H1 (cell line): ENCODE results near the gene BTN2A1. TPM values are rescaled to one million over a fixed set of nuclear protein-coding genes. Genes with fewer than 3 reads are reported as not detected.

Experiments
- CTCF ChIA-PET: fragments of 300-600 bp; sonication (Branson Sonifier 250); formaldehyde crosslinking; loops from one replicate; lab custom pipeline; 2021; ENCODE audit not compliant: partially characterized antibody; lab: Charles Lee
- POLR2A ChIA-PET: fragments of 300-600 bp; sonication (Branson Sonifier 250); formaldehyde crosslinking; loops from one replicate; lab custom pipeline; 2021; ENCODE audit warnings: inconsistent platforms; ENCODE audit not compliant: partially characterized antibody; lab: Charles Lee
- DNase-seq, 2 experiments: peaks; one replicate each; pipeline versions ENCODE4 v3.0.0 to v3.0.0-alpha.2; 2010 to 2022; ENCODE audit warnings: low spot score in 2 of 2, low read depth in 1 of 2, mixed read lengths in 1 of 2
- FAIRE-seq: peaks from 2 replicates; lab custom pipeline; 2011; peaks lifted over from hg19 to GRCh38; lab: Jason Lieb, UNC
- H2AFZ ChIP-seq: 2 replicates; pipeline ENCODE4 v1.8.1; 2012; ENCODE audit warnings: low read length, inconsistent platforms
- H2AK5ac ChIP-seq: 2 replicates; pipeline ENCODE4 v1.6.1; 2013; ENCODE audit warnings: low read depth, low read length
- H2BK120ac ChIP-seq: replicated peaks from 2 replicates; pipeline ENCODE3; 2013; ENCODE audit warnings: low read depth, low read length, inconsistent platforms
- H2BK12ac ChIP-seq: 2 replicates; pipeline ENCODE4 v1.6.1; 2013; ENCODE audit warnings: low read depth, low read length
- H2BK15ac ChIP-seq: 2 replicates; pipeline ENCODE4 v1.6.1; 2013; ENCODE audit warnings: low read length
- H2BK20ac ChIP-seq: 2 replicates; pipeline ENCODE4 v1.6.1; 2013; ENCODE audit warnings: low read length
- H2BK5ac ChIP-seq: 2 replicates; pipeline ENCODE4 v1.6.1; 2013; ENCODE audit warnings: low read depth, low read length
- H3K14ac ChIP-seq: 2 replicates; pipeline ENCODE4 v1.6.1; 2013; ENCODE audit warnings: inconsistent platforms; ENCODE audit not compliant: insufficient read length
- H3K18ac ChIP-seq: 2 replicates; pipeline ENCODE4 v1.6.1; 2013; ENCODE audit warnings: low read length; ENCODE audit errors: extremely low read depth
- H3K23ac ChIP-seq: 2 replicates; pipeline ENCODE4 v1.6.1; 2013; ENCODE audit warnings: inconsistent platforms; ENCODE audit not compliant: insufficient read length
- H3K23me2 ChIP-seq: 2 replicates; pipeline ENCODE4 v1.6.1; 2013; ENCODE audit warnings: low read depth, low read length
- H3K27ac ChIP-seq: 2 replicates; pipeline ENCODE4 v1.6.1; 2011; ENCODE audit warnings: low read depth, low read length, inconsistent platforms
- H3K27me3 ChIP-seq, 4 experiments: replicated peaks in 1 of 4; 1 replicate in 1 of 4; 2 replicates in 3 of 4; pipeline versions ENCODE4 v1.6.1 to v1.8.1; 2011 to 2013; ENCODE audit warnings: low read length in 3 of 4, mild to moderate bottlenecking in 3 of 4, inconsistent platforms in 2 of 4, mixed read lengths in 2 of 4, moderate library complexity in 1 of 4; ENCODE audit not compliant: control insufficient read depth in 3 of 4, insufficient read depth in 3 of 4; ENCODE audit errors: extremely low read depth in 1 of 4
- H3K36me3 ChIP-seq, 4 experiments: 2 replicates each; pipeline versions ENCODE4 v1.6.1 to v1.8.1; 2011 to 2013; ENCODE audit warnings: mild to moderate bottlenecking in 4 of 4, low read length in 3 of 4, moderate library complexity in 2 of 4, control low read depth in 1 of 4, inconsistent platforms in 1 of 4; ENCODE audit not compliant: insufficient read depth in 4 of 4, control insufficient read depth in 2 of 4
- H3K4ac ChIP-seq: replicated peaks from 2 replicates; pipeline ENCODE3; 2013; ENCODE audit warnings: low read length, low read depth, mixed read lengths, inconsistent platforms; ENCODE audit not compliant: insufficient read length
- H3K4me1 ChIP-seq, 4 experiments: replicated peaks in 1 of 4; 1 replicate in 1 of 4; 2 replicates in 3 of 4; pipeline versions ENCODE4 v1.6.1 to v1.8.1; 2011 to 2013; ENCODE audit warnings: low read length in 3 of 4, inconsistent platforms in 2 of 4, mixed read lengths in 1 of 4; ENCODE audit not compliant: insufficient read depth in 4 of 4, control insufficient read depth in 3 of 4
- H3K4me2 ChIP-seq, 2 experiments: 2 replicates each; pipeline versions ENCODE4 v1.6.1 to v1.8.1; 2011 to 2013; ENCODE audit warnings: low read depth in 2 of 2, low read length in 2 of 2, control low read depth in 1 of 2, inconsistent platforms in 1 of 2, mild to moderate bottlenecking in 1 of 2; ENCODE audit not compliant: insufficient read depth in 1 of 2
- H3K4me3 ChIP-seq, 4 experiments: fragments of 200-600, 300-600 bp in 1 of 4; sonication (generic), shearing (Covaris generic), sonication (Bioruptor Twin) in 1 of 4; 2 replicates each; pipeline versions ENCODE4 v1.5.1 to v1.8.1; 2011 to 2016; ENCODE audit warnings: low read length in 4 of 4, low read depth in 3 of 4, control low read depth in 2 of 4, inconsistent platforms in 2 of 4, mild to moderate bottlenecking in 2 of 4, mixed read lengths in 1 of 4, moderate library complexity in 1 of 4; ENCODE audit not compliant: insufficient read depth in 2 of 4; ENCODE audit errors: extremely low read depth in 1 of 4
- H3K56ac ChIP-seq: replicated peaks from 2 replicates; pipeline ENCODE3; 2013; ENCODE audit warnings: low read depth, mild to moderate bottlenecking, mixed read lengths, low read length, inconsistent platforms; ENCODE audit not compliant: insufficient read length
- H3K79me1 ChIP-seq: 2 replicates; pipeline ENCODE4 v1.6.1; 2013; ENCODE audit warnings: low read depth, low read length, control low read depth
- H3K79me2 ChIP-seq, 2 experiments: 2 replicates each; pipeline versions ENCODE4 v1.6.1 to v1.8.1; 2012 to 2013; ENCODE audit warnings: low read length in 2 of 2, mild to moderate bottlenecking in 2 of 2, inconsistent platforms in 1 of 2; ENCODE audit not compliant: insufficient read depth in 2 of 2, control insufficient read depth in 1 of 2
- H3K9ac ChIP-seq, 4 experiments: replicated peaks in 1 of 4; 1 replicate in 1 of 4; 2 replicates in 3 of 4; pipeline versions ENCODE4 v1.6.1 to v1.8.1; 2011 to 2013; ENCODE audit warnings: low read depth in 3 of 4, low read length in 3 of 4, control low read depth in 2 of 4, mild to moderate bottlenecking in 2 of 4, moderate library complexity in 2 of 4, inconsistent platforms in 1 of 4; ENCODE audit errors: extremely low read depth in 1 of 4
- H3K9me3 ChIP-seq, 2 experiments: 2 replicates each; pipeline versions ENCODE4 v1.6.1 to v1.8.1; 2012 to 2013; ENCODE audit warnings: mild to moderate bottlenecking in 2 of 2, moderate library complexity in 2 of 2, control low read depth in 1 of 2, inconsistent platforms in 1 of 2, low read depth in 1 of 2, low read length in 1 of 2, mixed read lengths in 1 of 2; ENCODE audit not compliant: insufficient read depth in 2 of 2
- H4K20me1 ChIP-seq, 2 experiments: replicated peaks in 1 of 2; 2 replicates each; pipeline versions ENCODE3 to v1.8.1; 2011 to 2013; ENCODE audit warnings: inconsistent platforms in 2 of 2, low read length in 2 of 2, mild to moderate bottlenecking in 1 of 2; ENCODE audit not compliant: insufficient read depth in 2 of 2, control insufficient read depth in 1 of 2
- H4K5ac ChIP-seq: 2 replicates; pipeline ENCODE4 v1.6.1; 2013; ENCODE audit warnings: low read length, low read depth, mixed read lengths, inconsistent platforms; ENCODE audit not compliant: insufficient read length
- H4K8ac ChIP-seq: 2 replicates; pipeline ENCODE4 v1.8.0; 2013; ENCODE audit warnings: mild to moderate bottlenecking, moderate library complexity, low read length, inconsistent platforms; ENCODE audit not compliant: insufficient read depth; ENCODE audit errors: extremely low read depth
- H4K91ac ChIP-seq: replicated peaks from 2 replicates; pipeline ENCODE3; 2013; ENCODE audit warnings: low read length, mixed read lengths, inconsistent platforms; ENCODE audit not compliant: insufficient read length
- BACH1 ChIP-seq: IDR thresholded peaks from 2 replicates; pipeline ENCODE4 v1.6.1; 2012; ENCODE audit warnings: low read length, improper control_type of control experiment
- BCL11A ChIP-seq, 2 experiments: IDR thresholded peaks; one replicate each; pipeline ENCODE4 v1.6.1; 2011; ENCODE audit warnings: low read depth in 2 of 2, low read length in 2 of 2, mild to moderate bottlenecking in 2 of 2
- CTBP2 ChIP-seq: IDR thresholded peaks from 2 replicates; pipeline ENCODE4 v1.7.0; 2011; ENCODE audit warnings: borderline replicate concordance, mild to moderate bottlenecking, moderate library complexity, mixed read lengths, low read length; ENCODE audit not compliant: insufficient read depth, insufficient read length
- FOSL1 ChIP-seq: IDR thresholded peaks from 2 replicates; pipeline ENCODE4 v1.6.1; 2011; ENCODE audit warnings: mild to moderate bottlenecking, low read depth, low read length, moderate library complexity; ENCODE audit not compliant: insufficient read depth
- GABPA ChIP-seq: IDR thresholded peaks from 2 replicates; pipeline ENCODE4 v1.6.1; 2011; ENCODE audit warnings: mild to moderate bottlenecking, low read length, moderate library complexity, borderline replicate concordance; ENCODE audit not compliant: insufficient read depth
- HDAC2 ChIP-seq, 2 experiments: fragments of 300-600 bp in 1 of 2; sonication (generic) in 1 of 2; IDR thresholded peaks; 2 replicates each; pipeline ENCODE4 v1.6.1; 2011 to 2012; ENCODE audit warnings: low read depth in 2 of 2, low read length in 2 of 2, mild to moderate bottlenecking in 2 of 2, moderate library complexity in 2 of 2, borderline replicate concordance in 1 of 2, inconsistent platforms in 1 of 2
- MAFK ChIP-seq: IDR thresholded peaks from 2 replicates; pipeline ENCODE4 v1.6.1; 2012; ENCODE audit warnings: low read depth, mild to moderate bottlenecking, improper control_type of control experiment, low read length
- POLR2A ChIP-seq, 2 experiments: IDR thresholded peaks; 1 replicate in 1 of 2; 2 replicates in 1 of 2; pipeline ENCODE4 v1.6.1; 2011; ENCODE audit warnings: low read depth in 2 of 2, low read length in 2 of 2, mild to moderate bottlenecking in 2 of 2; ENCODE audit errors: control extremely low read depth in 1 of 2
- POLR2AphosphoS5 ChIP-seq: IDR thresholded peaks from 2 replicates; pipeline ENCODE4 v1.6.1; 2011; ENCODE audit warnings: low read depth, low read length
- RBBP5 ChIP-seq: IDR thresholded peaks from 2 replicates; pipeline ENCODE4 v1.7.1; 2012; ENCODE audit warnings: low read depth, mild to moderate bottlenecking, inconsistent platforms, low read length, moderate library complexity, borderline replicate concordance
- RFX5 ChIP-seq: IDR thresholded peaks from 2 replicates; pipeline ENCODE4 v1.6.1; 2011; ENCODE audit warnings: low read depth, low read length, improper control_type of control experiment, borderline replicate concordance
- SRF ChIP-seq: IDR thresholded peaks from 2 replicates; pipeline ENCODE4 v1.6.1; 2011; ENCODE audit warnings: mild to moderate bottlenecking, low read depth, low read length, moderate library complexity
- SUZ12 ChIP-seq: fragments of 200-600 bp; sonication (generic); IDR thresholded peaks from 2 replicates; pipeline ENCODE4 v1.6.1; 2012; ENCODE audit warnings: mild to moderate bottlenecking, inconsistent platforms, low read length, moderate library complexity, mixed read lengths
- YY1 ChIP-seq: IDR thresholded peaks from 2 replicates; pipeline ENCODE4 v1.6.1; 2011; ENCODE audit warnings: low read depth, mild to moderate bottlenecking, low read length
- WGBS, 2 experiments: shearing (Covaris generic) in 1 of 2; methylation state at CpG; one replicate each; pipeline versions ENCODE4 v1.1.6 to v1.1.7; 2013 to 2015; ENCODE audit warnings: low lambda C conversion rate in 2 of 2, mixed read lengths in 2 of 2, inconsistent platforms in 1 of 2, low coverage in 1 of 2, missing lambda C conversion rate in 1 of 2; ENCODE audit not compliant: insufficient replicate concordance in 2 of 2, insufficient coverage in 1 of 2, insufficient read length in 1 of 2; ENCODE audit errors: extremely low coverage in 1 of 2, missing lambda C conversion rate in 1 of 2; 5-methylcytosine and 5-hydroxymethylcytosine counted together
- polyA plus RNA-seq, 7 experiments: library from polyadenylated mRNA; depleted of rRNA in 3 of 7; stranded (reverse) in 5 of 7; unstranded in 2 of 7; fragments of >200 nt in 5 of 7; fragments of 200-250 nt in 2 of 7; gene quantifications; 1 replicate in 5 of 7; 2 replicates in 1 of 7; 4 replicates in 1 of 7; pipeline versions ENCODE4 v1.2.1 to v1.2.3, GENCODE V29; 2011 to 2013; ENCODE audit warnings: missing spikeins in 2 of 7, mixed read lengths in 2 of 7
- total RNA-seq: library from RNA; stranded (reverse); fragmentation: NEBNext Ultra II Directional; extraction: Animal tissue kit (Norgen Biotek cat#: 25700); gene quantifications from 2 replicates; pipeline ENCODE4 v1.2.1, GENCODE V29; 2021

The BTN2A1 gene
- total and polyA plus RNA-seq, 2 of the 8 experiments (the other 6 are each of a cell fraction or from before 2014, with no cell fraction given): 8.7 to 11.0 TPM

GRCh38 chr6:26507658-26508057 is 49.9 kb downstream of the BTN2A1 start:
- ChIA-PET CTCF (no interaction called here), POLR2A (no interaction called here)
- Histone ChIP-seq H3K23ac (no peak overlapping the region), H3K4ac (no peak overlapping the region), H3K56ac (no peak overlapping the region), H3K27me3 (peaks cover 0 to 7% (median 4%) of the 10 kb centered on the region in 4 experiments; a peak in 5 of 7 replicates), H3K79me2 (no peaks in the 10 kb centered on the region), H2AK5ac (no peak overlapping the region), H2AFZ (no peak overlapping the region), H2BK20ac (no peak overlapping the region), H3K36me3 (no peaks in the 10 kb centered on the region), H4K8ac (no peak overlapping the region), H3K18ac (no peak overlapping the region), H2BK120ac (no peak overlapping the region), H3K4me2 (no peak overlapping the region), H4K5ac (no peak overlapping the region), H2BK15ac (no peak overlapping the region), H4K91ac (no peak overlapping the region), H3K9me3 (no peaks in the 10 kb centered on the region), H2BK12ac (no peak overlapping the region), H4K20me1 (no peaks in the 10 kb centered on the region), H3K27ac (no peak overlapping the region), H3K23me2 (0 out of 2 replicates have a peak, but pooled peaks cover 3% of the 10 kb centered on the region), H3K9ac (no peak overlapping the region), H3K4me1 (no peaks in the 10 kb centered on the region), H3K79me1 (no peaks in the 10 kb centered on the region), H2BK5ac (no peak overlapping the region), H3K14ac (no peak overlapping the region), H3K4me3 (no peak overlapping the region)
- 85% methylated on average over 3 of the region's 3 CpGs; no CpG with 5 or more reads in 1 of the 2 experiments for WGBS, 2 experiments
- DNase-seq: no peak
- no peak for FAIRE-seq
- TF ChIP-seq SRF: no peak
- no peak for TF ChIP-seq POLR2A (IDR thresholded peaks at IDR 0.05; ENCODE audit: control extremely low read depth in 1 of 2, low read depth in 2 of 2, low read length in 2 of 2)
- no peak for TF ChIP-seq HDAC2 (IDR thresholded peaks at IDR 0.05; ENCODE audit: borderline replicate concordance in 1 of 2, low read depth in 2 of 2, low read length in 2 of 2)
- no peak for TF ChIP-seq RBBP5
- TF ChIP-seq GABPA: no peak
- no peak for TF ChIP-seq RFX5
- no peak for TF ChIP-seq CTBP2
- no peak for TF ChIP-seq FOSL1
- no peak for TF ChIP-seq BCL11A (IDR thresholded peaks at IDR 0.05; ENCODE audit: low read depth in 2 of 2, low read length in 2 of 2)
- TF ChIP-seq POLR2AphosphoS5: no peak
- TF ChIP-seq SUZ12: no peak
- no peak for TF ChIP-seq MAFK
- TF ChIP-seq BACH1: no peak
- TF ChIP-seq YY1: no peak
